Activated CD8-positive, alpha-beta memory T cell treated with anti-CD3 and anti-CD28 coated beads for 36 hours (primary cell): ENCODE results near the gene BACH2. TPM values are rescaled to one million over a fixed set of nuclear protein-coding genes. Genes with fewer than 3 reads are reported as not detected.

Source experiments
- CTCF ChIA-PET: fragments of 350-600 bp; sonication (Branson Sonifier 250); formaldehyde crosslinking; loops from one replicate; lab custom pipeline; 2021; ENCODE audit warnings: antibody characterized with exemption; lab: Charles Lee
- POLR2A ChIA-PET: fragments of 350-600 bp; sonication (Branson Sonifier 250); formaldehyde crosslinking; loops from one replicate; lab custom pipeline; 2021; ENCODE audit warnings: antibody characterized with exemption; lab: Charles Lee
- total RNA-seq, 2 experiments: library from RNA; stranded (reverse); gene quantifications; one replicate each; pipeline ENCODE4 v1.2.3, GENCODE V29; 2021

BACH2 gene
- total RNA-seq, 2 experiments from 2014 or later: 52.1 to 55.6 TPM

- ChIA-PET POLR2A (no interaction called here), CTCF (interaction anchor here (1.2 kb wide), 1 partner anchor 7 kb away, joined by 3 read pairs; no protein-coding TSS in a partner anchor)
Observed at GRCh38 chr6:90261801-90262200, 34.8 kb downstream of the BACH2 start.

DNA sequence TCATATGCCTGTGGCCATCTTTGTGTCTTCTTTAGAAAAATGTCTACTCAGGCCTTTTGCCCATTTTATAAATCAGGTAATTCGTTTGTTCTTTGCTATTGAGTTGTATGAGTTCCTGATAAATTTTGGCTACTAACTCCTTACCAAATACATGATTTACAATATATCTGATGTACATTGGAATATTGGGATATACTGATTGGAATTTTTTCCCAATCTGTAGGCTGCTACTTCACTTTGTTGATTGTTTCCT lies 39.2 kb downstream of the BACH2 start:
- POLR2A ChIA-PET: interaction anchor here (0.6 kb wide), 1 partner anchor 26 kb away, joined by 3 read pairs; no protein-coding TSS in a partner anchor
- CTCF ChIA-PET: interaction anchor here (0.8 kb wide), 1 partner anchor 317 kb away, joined by 3 read pairs; no protein-coding TSS in a partner anchor

DNA sequence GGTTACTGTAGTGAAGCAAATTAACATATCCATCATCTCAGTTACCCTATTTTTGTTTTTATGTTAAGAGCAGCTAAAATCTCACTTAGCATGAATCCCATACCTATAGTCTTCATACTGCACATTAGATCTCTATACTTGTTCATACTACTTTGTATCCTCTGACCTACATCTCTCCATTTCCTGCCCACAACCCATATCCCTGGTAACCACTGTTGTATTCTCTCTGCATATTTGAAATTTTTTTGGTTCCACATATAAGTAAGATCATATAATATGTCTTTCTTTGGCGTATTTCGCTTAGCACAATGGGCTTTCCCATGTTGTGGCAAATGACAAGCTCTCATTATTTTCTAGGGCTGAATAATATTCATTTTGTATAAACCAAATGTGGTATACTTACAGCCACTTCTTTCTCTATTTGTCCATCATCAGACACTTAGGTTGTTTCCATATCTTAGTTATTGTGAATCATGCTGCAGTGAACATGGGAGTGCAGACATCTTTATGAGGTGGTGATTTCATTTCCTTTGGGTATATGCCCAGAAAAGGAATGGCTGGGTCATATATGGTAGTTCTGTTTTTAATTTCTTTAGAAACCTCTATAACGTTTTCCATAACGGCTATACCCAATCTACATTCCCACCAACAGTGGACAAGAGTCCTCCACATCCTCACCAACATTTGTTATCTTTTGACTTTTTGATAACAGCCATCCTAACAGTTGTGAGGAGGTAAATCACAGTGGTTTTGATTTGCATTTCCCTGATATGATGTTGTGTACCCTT lies 39.8 kb downstream of the BACH2 start:
- ChIA-PET POLR2A (interaction anchor here (0.6 to 0.9 kb wide), 2 partner anchors 27 to 302 kb away, joined by 3 read pairs; no protein-coding TSS in a partner anchor), CTCF (no interaction called here)

GRCh38 chr6:90253631-90254030 lies 43.0 kb downstream of the BACH2 start:
- ChIA-PET CTCF (no interaction called here), POLR2A (no interaction called here)

DNA sequence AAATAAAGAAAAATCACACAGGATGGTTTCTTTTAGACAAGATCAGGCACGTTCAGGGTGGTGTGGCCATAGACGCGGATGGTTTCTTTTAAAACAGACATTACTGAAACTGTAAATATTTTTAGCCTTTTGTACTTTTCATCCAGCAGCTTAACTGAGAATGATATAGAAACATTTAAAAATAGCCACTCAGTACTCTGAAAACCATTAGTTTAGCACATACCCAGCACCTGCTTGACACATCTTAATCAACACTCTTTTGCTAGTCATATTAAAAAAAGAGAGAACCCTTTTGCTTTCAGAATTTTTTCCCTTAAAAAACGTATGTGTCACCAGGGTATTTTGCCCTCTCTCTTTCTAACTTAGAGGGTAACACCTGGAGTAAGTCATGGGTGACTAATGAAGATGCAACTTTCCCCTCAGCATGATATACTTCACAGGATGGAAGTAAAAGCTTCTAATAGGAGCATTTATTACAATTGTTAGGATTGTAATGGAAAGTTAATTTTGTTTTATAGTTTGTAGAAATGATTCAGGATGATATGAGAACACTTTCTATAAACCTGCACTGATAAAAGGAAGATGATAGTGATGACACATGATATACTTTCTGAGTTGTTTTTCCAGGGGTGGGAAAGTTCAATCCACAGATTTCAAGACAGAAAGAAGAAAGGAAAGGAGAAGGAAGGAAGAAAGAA lies 45.2 kb downstream of the BACH2 start:
- ChIA-PET CTCF (interaction anchor here (0.8 to 1.1 kb wide), 2 partner anchors 13 to 33 kb away, joined by 3 read pairs; no protein-coding TSS in a partner anchor), POLR2A (no interaction called here)

DNA sequence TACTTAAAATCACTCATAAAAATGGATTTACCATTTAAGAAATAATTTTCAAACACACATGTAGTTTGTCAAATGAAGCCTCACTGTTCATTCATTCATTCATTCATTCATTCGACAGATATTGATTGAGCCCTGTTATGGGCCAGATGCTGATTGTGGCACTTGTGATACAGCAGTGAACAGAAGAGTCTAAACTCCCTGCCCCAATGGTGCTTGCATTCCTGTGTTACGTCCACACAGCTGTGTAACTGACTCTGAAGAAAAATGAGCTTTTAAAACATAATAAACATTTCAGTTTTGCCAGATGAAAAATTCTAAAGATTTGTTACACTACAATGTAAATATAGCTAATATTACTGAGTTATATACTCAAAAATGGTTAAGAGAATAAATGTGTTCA lies 46.2 kb downstream of the BACH2 start:
- CTCF ChIA-PET: interaction anchor here (0.8 to 1.3 kb wide), 3 partner anchors 12 to 36 kb away, joined by 3 to 4 read pairs (median 3); no protein-coding TSS in a partner anchor
- POLR2A ChIA-PET: interaction anchor here (0.6 to 0.9 kb wide), 2 partner anchors 32 to 34 kb away, joined by 4 read pairs; no protein-coding TSS in a partner anchor

DNA sequence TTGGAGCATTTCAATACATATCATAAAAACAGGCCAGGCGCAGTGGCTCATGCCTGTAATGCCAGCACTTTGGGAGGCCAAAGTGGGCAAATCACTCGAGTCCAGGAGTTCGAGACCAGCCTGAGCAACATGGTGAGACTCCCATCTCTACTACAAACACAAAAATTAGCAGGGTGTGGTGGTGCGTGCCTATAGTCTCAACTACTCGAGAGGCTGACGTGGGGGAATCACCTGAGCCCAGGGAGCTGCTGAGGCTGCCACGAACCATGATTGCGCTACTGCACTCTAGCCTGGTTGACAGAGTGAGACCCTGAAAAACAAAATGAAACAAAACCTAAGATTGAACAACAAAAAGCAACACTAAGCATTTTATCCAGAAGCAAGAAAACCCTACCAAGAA lies 47.2 kb downstream of the BACH2 start:
- CTCF ChIA-PET: interaction anchor here (1.0 to 1.3 kb wide), 2 partner anchors 35 to 37 kb away, joined by 3 to 4 read pairs; no protein-coding TSS in a partner anchor
- POLR2A ChIA-PET: interaction anchor here (0.6 to 1.4 kb wide), 3 partner anchors 35 to 104 kb away, joined by 3 to 6 read pairs (median 4); no protein-coding TSS in a partner anchor

GRCh38 chr6:90249034-90249433 lies 47.6 kb downstream of the BACH2 start:
- POLR2A ChIA-PET: interaction anchor here (0.6 to 1.4 kb wide), 3 partner anchors 36 to 104 kb away, joined by 3 to 6 read pairs (median 4); no protein-coding TSS in a partner anchor
- CTCF ChIA-PET: interaction anchor here (1.0 to 1.3 kb wide), 2 partner anchors 36 to 38 kb away, joined by 3 to 4 read pairs; no protein-coding TSS in a partner anchor

DNA sequence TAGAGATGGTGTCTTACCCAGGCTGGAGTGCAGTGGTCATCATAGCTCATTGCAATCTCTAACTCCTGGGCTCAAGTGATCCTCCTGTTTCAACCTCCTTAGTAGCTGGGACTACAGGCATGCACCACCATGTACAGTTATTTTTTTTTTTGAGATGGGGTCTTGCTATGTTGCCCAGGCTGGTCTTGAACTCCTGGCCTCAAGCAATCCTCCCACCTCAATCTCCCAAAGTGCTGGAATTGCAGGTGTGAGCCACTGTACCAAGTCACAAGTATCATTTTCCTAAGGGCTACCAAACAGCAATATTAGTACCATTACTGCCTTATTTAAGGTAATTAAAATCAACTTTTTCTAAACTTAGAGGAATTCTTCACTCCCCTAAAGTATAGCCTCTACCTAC lies 49.4 kb downstream of the BACH2 start:
- ChIA-PET CTCF (interaction anchor here (1.2 kb wide), 1 partner anchor 232 kb away, joined by 3 read pairs; no protein-coding TSS in a partner anchor), POLR2A (no interaction called here)

DNA sequence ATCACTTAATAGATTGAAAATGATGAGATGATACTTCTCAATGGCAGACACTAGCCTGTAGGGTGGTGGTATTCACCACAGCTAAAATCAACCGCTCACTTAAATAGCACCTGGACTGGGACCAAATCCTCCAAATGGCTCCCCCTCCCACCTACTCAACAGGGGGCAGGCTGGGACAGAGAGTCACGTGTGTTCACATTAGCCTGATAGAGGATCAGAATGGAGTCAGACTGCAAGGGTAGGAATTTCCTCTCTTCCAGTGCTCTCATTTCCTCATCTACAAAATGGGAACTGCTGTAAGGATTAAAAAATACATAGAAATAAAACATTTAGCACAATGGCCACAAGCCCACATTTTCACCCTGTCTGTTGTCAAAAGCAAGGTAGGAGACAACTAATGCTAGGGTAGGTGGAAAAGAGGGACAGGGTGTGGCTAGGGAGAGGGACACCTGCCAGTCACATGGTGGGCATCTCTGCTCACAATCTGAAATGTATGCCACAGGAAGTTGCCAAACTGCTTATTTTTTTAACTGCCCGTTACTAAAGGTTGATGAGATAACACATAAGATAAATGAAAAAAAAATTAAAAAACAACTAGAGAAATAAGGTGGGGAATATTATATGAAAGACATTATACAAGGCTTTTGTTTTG lies 55.3 kb downstream of the BACH2 start:
- ChIA-PET POLR2A (no interaction called here), CTCF (no interaction called here)

DNA sequence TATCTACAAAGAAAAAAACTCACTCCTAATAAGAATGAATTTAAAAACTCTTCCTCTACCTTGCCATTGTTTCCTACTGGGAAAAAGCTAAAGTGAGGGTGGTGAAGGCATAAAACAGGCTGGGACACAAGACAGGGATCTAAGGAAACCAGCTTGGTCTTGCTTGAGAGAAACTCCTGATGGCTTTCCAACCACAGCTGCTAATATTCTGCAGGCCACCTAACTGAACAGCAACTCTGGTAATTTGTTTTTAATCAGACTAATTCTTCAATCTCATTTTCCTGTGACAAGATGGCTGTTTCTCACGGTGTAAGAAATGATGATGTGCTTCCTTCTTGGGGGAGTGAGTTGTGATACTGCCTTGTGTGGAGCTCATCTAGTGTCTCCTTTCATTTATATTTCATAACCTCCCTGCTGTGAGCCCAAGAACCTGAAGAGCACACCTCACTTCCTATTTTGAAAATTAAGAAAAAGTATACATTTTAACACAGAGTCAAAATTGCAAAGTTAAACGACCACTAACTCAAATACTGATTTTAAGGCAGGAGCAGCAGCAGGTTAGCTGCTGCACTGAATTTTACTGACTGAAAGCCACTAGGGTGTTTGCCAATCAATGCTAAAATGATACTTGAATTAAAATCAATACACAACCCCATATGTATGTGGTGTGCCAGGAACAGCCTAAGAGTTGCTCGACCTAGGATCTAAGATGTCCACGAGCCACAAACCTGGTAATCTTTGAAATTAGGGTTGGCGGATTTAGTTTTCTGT lies 58.0 kb downstream of the BACH2 start:
- ChIA-PET POLR2A (interaction anchor here (0.7 kb wide), 1 partner anchor 160 kb away, joined by 3 read pairs; no protein-coding TSS in a partner anchor), CTCF (interaction anchor here (1.3 kb wide), 1 partner anchor 12 kb away, joined by 3 read pairs; no protein-coding TSS in a partner anchor)

DNA sequence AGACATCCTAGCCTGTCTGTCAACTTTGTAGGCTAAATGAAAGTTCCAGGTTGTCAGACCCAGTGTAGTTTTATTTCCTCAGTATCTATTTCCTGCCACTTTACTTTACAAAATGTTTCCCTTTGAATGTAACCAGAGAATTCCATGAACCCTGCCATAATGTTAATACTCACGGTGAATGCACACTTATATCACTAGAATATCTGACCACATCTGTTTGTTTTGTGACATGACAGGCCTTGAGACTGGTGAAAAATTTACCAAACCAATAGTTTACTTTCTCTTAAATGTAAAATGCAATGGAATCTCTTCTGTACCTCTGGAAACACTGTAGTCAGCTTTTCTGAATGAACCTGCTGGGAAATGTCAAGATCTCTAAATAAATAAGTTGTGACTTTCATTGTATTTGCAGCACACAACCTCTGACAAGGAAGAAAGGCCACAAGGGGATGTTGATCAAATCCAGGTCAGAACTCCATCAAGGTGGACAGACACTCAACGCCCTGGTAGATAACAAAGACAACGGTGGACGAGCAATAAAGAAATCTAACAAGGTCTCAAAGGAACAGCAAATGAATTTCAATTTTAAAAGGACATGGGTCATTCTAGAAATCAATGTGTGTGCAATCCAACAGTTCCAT lies 59.2 kb downstream of the BACH2 start:
- POLR2A ChIA-PET: no interaction called here
- CTCF ChIA-PET: interaction anchor here (0.6 kb wide), 1 partner anchor 49 kb away, joined by 3 read pairs; no protein-coding TSS in a partner anchor

DNA sequence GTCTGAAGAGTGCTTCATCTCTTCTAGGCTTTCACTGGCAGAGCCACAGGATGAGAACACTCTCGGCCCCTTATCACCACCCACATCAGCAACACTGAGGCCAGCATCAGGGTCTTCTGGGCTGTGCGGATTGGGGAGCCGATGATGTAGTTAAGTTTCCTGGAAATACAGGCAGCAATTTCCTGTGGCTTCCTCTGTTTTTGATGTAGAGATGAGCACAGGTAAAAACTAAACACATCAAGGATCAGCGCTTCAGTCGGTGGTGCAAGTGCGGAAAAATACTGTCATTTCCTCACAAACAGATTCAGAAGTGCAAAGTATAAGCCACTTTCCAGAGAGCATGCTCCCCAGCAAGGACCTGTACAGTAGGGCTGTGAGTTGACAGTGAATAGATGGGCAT lies 62.6 kb downstream of the BACH2 start:
- POLR2A ChIA-PET: no interaction called here
- CTCF ChIA-PET: no interaction called here

- ChIA-PET CTCF (no interaction called here), POLR2A (interaction anchor here (0.5 kb wide), 1 partner anchor 52 kb away, joined by 4 read pairs; no protein-coding TSS in a partner anchor)
Observed at GRCh38 chr6:90233213-90233612, 63.4 kb downstream of the BACH2 start.

- CTCF ChIA-PET: no interaction called here
- POLR2A ChIA-PET: no interaction called here
Observed at GRCh38 chr6:90231798-90232197, 64.8 kb downstream of the BACH2 start.

DNA sequence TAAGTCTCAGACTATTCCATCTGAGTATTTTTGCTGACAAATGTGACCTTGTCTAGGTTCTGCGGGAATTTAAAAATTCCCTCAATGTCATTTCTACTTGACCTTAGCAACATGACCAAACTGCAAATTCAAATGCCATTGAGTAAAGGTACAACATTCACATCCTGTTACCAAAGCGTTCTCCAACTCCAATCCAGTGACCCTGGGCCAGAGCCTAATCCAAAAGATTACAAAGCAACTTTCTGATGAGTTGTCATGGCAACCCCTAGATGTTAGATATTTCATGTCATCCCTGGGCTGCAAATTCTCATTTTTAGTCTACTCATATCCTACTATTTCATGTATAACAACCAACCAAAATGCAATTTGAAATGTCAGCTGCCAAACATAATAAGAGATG lies 65.3 kb downstream of the BACH2 start:
- POLR2A ChIA-PET: no interaction called here
- CTCF ChIA-PET: interaction anchor here (1.5 kb wide), 1 partner anchor 53 kb away, joined by 6 read pairs; no protein-coding TSS in a partner anchor

GRCh38 chr6:90230548-90231215 lies 66.0 kb downstream of the BACH2 start:
- ChIA-PET POLR2A (interaction anchor here (0.7 kb wide), 1 partner anchor 55 kb away, joined by 3 read pairs; no protein-coding TSS in a partner anchor), CTCF (interaction anchor here (1.5 kb wide), 1 partner anchor 54 kb away, joined by 6 read pairs; no protein-coding TSS in a partner anchor)
